ENCODE results near the gene ABHD11.

Gene ABHD11

GRCh38 chr7:73769481-73770001, 30.9 kb upstream of the ABHD11 start:
- no peak overlapping the region for H3K9ac ChIP-seq (ENCODE audit: low read length in 2 of 2)
- peaks cover 34 to 35% of the 10 kb centered on the region in 2 donors for H3K27me3 ChIP-seq (ENCODE audit: control insufficient read depth in 1 of 2, insufficient read depth in 2 of 2, low read length in 2 of 2)
- H3K4me1 ChIP-seq (ENCODE audit: control insufficient read depth, insufficient read depth, low read length) = peaks cover 5% of the 10 kb centered on the region
- no peak overlapping the region for H3K27ac ChIP-seq (ENCODE audit: low read length)
- H3K9me3 ChIP-seq (ENCODE audit: control insufficient read depth in 2 of 2, low read length in 2 of 2) = no peaks in the 10 kb centered on the region
- H3K4me3 ChIP-seq (ENCODE audit: low read length in 2 of 2) = peak overlapping the region in 1 of 2 donors; percentile 49
- H3K36me3 ChIP-seq (ENCODE audit: control insufficient read depth in 2 of 2, insufficient read depth in 2 of 2, low read length in 2 of 2) = no peaks in the 10 kb centered on the region

- H3K4me1 ChIP-seq (ENCODE audit: control insufficient read depth, insufficient read depth, low read length) = peaks cover 5% of the 10 kb centered on the region
- H3K36me3 ChIP-seq (ENCODE audit: control insufficient read depth in 2 of 2, insufficient read depth in 2 of 2, low read length in 2 of 2) = no peaks in the 10 kb centered on the region
- H3K27me3 ChIP-seq (ENCODE audit: control insufficient read depth in 1 of 2, insufficient read depth in 2 of 2, low read length in 2 of 2) = peaks cover 34 to 35% of the 10 kb centered on the region in 2 donors
- no peak overlapping the region for H3K27ac ChIP-seq (ENCODE audit: low read length)
- H3K4me3 ChIP-seq (ENCODE audit: low read length in 2 of 2) = peak overlapping the region in 1 of 2 donors; percentile 49
- H3K9me3 ChIP-seq (ENCODE audit: control insufficient read depth in 2 of 2, low read length in 2 of 2) = no peaks in the 10 kb centered on the region
- no peak overlapping the region for H3K9ac ChIP-seq (ENCODE audit: low read length in 2 of 2)
Observed at GRCh38 chr7:73768641-73769480, 30.3 kb upstream of the ABHD11 start.

- H3K27ac ChIP-seq (ENCODE audit: low read length) = no peak overlapping the region
- peaks cover 31 to 35% of the 10 kb centered on the region in 2 donors for H3K27me3 ChIP-seq (ENCODE audit: control insufficient read depth in 1 of 2, insufficient read depth in 2 of 2, low read length in 2 of 2)
- H3K36me3 ChIP-seq (ENCODE audit: control insufficient read depth in 2 of 2, insufficient read depth in 2 of 2, low read length in 2 of 2) = no peaks in the 10 kb centered on the region
- no peak overlapping the region for H3K9ac ChIP-seq (ENCODE audit: low read length in 2 of 2)
- H3K9me3 ChIP-seq (ENCODE audit: control insufficient read depth in 2 of 2, low read length in 2 of 2) = no peaks in the 10 kb centered on the region
- H3K4me1 ChIP-seq (ENCODE audit: control insufficient read depth, insufficient read depth, low read length) = peaks cover 5% of the 10 kb centered on the region
- no peak overlapping the region for H3K4me3 ChIP-seq (ENCODE audit: low read length in 2 of 2)
Observed at GRCh38 chr7:73766556-73767229, 28.1 kb upstream of the ABHD11 start.

- H3K27ac ChIP-seq (ENCODE audit: low read length) = no peak overlapping the region
- no peak overlapping the region for H3K4me3 ChIP-seq (ENCODE audit: low read length in 2 of 2)
Observed at GRCh38 chr7:73762659-73762999, 24.0 kb upstream of the ABHD11 start.

GRCh38 chr7:73761854-73762658, 23.5 kb upstream of the ABHD11 start:
- H3K4me1 ChIP-seq (ENCODE audit: control insufficient read depth, insufficient read depth, low read length) = no peaks in the 10 kb centered on the region
- no peaks in the 10 kb centered on the region for H3K36me3 ChIP-seq (ENCODE audit: control insufficient read depth in 2 of 2, insufficient read depth in 2 of 2, low read length in 2 of 2)
- H3K4me3 ChIP-seq (ENCODE audit: low read length in 2 of 2) = no peak overlapping the region
- no peak overlapping the region for H3K9ac ChIP-seq (ENCODE audit: low read length in 2 of 2)
- no peak overlapping the region for H3K27ac ChIP-seq (ENCODE audit: low read length)
- peaks cover 0 to 2% of the 10 kb centered on the region in 2 donors for H3K27me3 ChIP-seq (ENCODE audit: control insufficient read depth in 1 of 2, insufficient read depth in 2 of 2, low read length in 2 of 2)
- no peaks in the 10 kb centered on the region for H3K9me3 ChIP-seq (ENCODE audit: control insufficient read depth in 2 of 2, low read length in 2 of 2)

More at GRCh38 chr7:73762659-73762999, 24.0 kb upstream of the ABHD11 start:
- Histone ChIP-seq H3K9ac (ENCODE audit: low read length in 2 of 2) (no peak overlapping the region), H3K27me3 (ENCODE audit: control insufficient read depth in 1 of 2, insufficient read depth in 2 of 2, low read length in 2 of 2) (peaks cover 2 to 4% of the 10 kb centered on the region in 2 donors), H3K9me3 (ENCODE audit: control insufficient read depth in 2 of 2, low read length in 2 of 2) (no peaks in the 10 kb centered on the region), H3K36me3 (ENCODE audit: control insufficient read depth in 2 of 2, insufficient read depth in 2 of 2, low read length in 2 of 2) (no peaks in the 10 kb centered on the region), H3K4me1 (ENCODE audit: control insufficient read depth, insufficient read depth, low read length) (no peaks in the 10 kb centered on the region)

- H3K36me3 ChIP-seq (ENCODE audit: control insufficient read depth in 2 of 2, insufficient read depth in 2 of 2, low read length in 2 of 2) = no peaks in the 10 kb centered on the region
- no peak overlapping the region for H3K4me3 ChIP-seq (ENCODE audit: low read length in 2 of 2)
- H3K4me1 ChIP-seq (ENCODE audit: control insufficient read depth, insufficient read depth, low read length) = no peaks in the 10 kb centered on the region
- H3K9ac ChIP-seq (ENCODE audit: low read length in 2 of 2) = no peak overlapping the region
- H3K27me3 ChIP-seq (ENCODE audit: control insufficient read depth in 1 of 2, insufficient read depth in 2 of 2, low read length in 2 of 2) = no peaks in the 10 kb centered on the region
- no peaks in the 10 kb centered on the region for H3K9me3 ChIP-seq (ENCODE audit: control insufficient read depth in 2 of 2, low read length in 2 of 2)
- H3K27ac ChIP-seq (ENCODE audit: low read length) = no peak overlapping the region
Observed at GRCh38 chr7:73758581-73759138, 20.1 kb upstream of the ABHD11 start.

- Histone ChIP-seq H3K9ac (ENCODE audit: low read length in 2 of 2) (no peak overlapping the region), H3K27me3 (ENCODE audit: control insufficient read depth in 1 of 2, insufficient read depth in 2 of 2, low read length in 2 of 2) (no peaks in the 10 kb centered on the region), H3K36me3 (ENCODE audit: control insufficient read depth in 2 of 2, insufficient read depth in 2 of 2, low read length in 2 of 2) (no peaks in the 10 kb centered on the region), H3K27ac (ENCODE audit: low read length) (no peak overlapping the region), H3K4me1 (ENCODE audit: control insufficient read depth, insufficient read depth, low read length) (peaks cover 9% of the 10 kb centered on the region), H3K9me3 (ENCODE audit: control insufficient read depth in 2 of 2, low read length in 2 of 2) (no peaks in the 10 kb centered on the region), H3K4me3 (ENCODE audit: low read length in 2 of 2) (no peak overlapping the region)
Observed at GRCh38 chr7:73749931-73750776, 11.6 kb upstream of the ABHD11 start.

GRCh38 chr7:73746378-73746777, 7.8 kb upstream of the ABHD11 start:
- Histone ChIP-seq H3K9me3 (ENCODE audit: control insufficient read depth in 2 of 2, low read length in 2 of 2) (no peaks in the 10 kb centered on the region), H3K4me3 (ENCODE audit: low read length in 2 of 2) (no peak overlapping the region), H3K36me3 (ENCODE audit: control insufficient read depth in 2 of 2, insufficient read depth in 2 of 2, low read length in 2 of 2) (no peaks in the 10 kb centered on the region), H3K4me1 (ENCODE audit: control insufficient read depth, insufficient read depth, low read length) (peaks cover 9% of the 10 kb centered on the region), H3K27ac (ENCODE audit: low read length) (peak overlapping the region; percentile 49), H3K9ac (ENCODE audit: low read length in 2 of 2) (no peak overlapping the region), H3K27me3 (ENCODE audit: control insufficient read depth in 1 of 2, insufficient read depth in 2 of 2, low read length in 2 of 2) (no peaks in the 10 kb centered on the region)

GRCh38 chr7:73742753-73743641, 4.4 kb upstream of the ABHD11 start:
- H3K9ac ChIP-seq (ENCODE audit: low read length in 2 of 2) = no peak overlapping the region
- H3K27ac ChIP-seq (ENCODE audit: low read length) = no peak overlapping the region
- H3K4me1 ChIP-seq (ENCODE audit: control insufficient read depth, insufficient read depth, low read length) = peaks cover 20% of the 10 kb centered on the region
- no peaks in the 10 kb centered on the region for H3K27me3 ChIP-seq (ENCODE audit: control insufficient read depth in 1 of 2, insufficient read depth in 2 of 2, low read length in 2 of 2)
- H3K36me3 ChIP-seq (ENCODE audit: control insufficient read depth in 2 of 2, insufficient read depth in 2 of 2, low read length in 2 of 2) = no peaks in the 10 kb centered on the region
- H3K4me3 ChIP-seq (ENCODE audit: low read length in 2 of 2) = no peak overlapping the region
- no peaks in the 10 kb centered on the region for H3K9me3 ChIP-seq (ENCODE audit: control insufficient read depth in 2 of 2, low read length in 2 of 2)

Measured in stomach smooth muscle (tissue), 2 donors.